ENCODE measurements around the gene TEDC2.

The TEDC2 gene

GRCh38 chr16:2466667-2467527 lies 7.0 kb downstream of the TEDC2 start:
- no peak for DNase-seq (ENCODE audit: low spot score)

- DNase-seq (ENCODE audit: low spot score) = no peak
These were observed 7.8 kb downstream of the TEDC2 start for GRCh38 chr16:2467528-2468232.

GRCh38 chr16:2468233-2468724 lies 8.4 kb downstream of the TEDC2 start:
- DNase-seq (ENCODE audit: low spot score) = no peak

- no peak for DNase-seq (ENCODE audit: low spot score)
These were observed 9.0 kb downstream of the TEDC2 start for GRCh38 chr16:2468725-2469398.

GRCh38 chr16:2469399-2470233 lies 9.7 kb downstream of the TEDC2 start:
- DNase-seq (ENCODE audit: low spot score) = no peak

- DNase-seq (ENCODE audit: low spot score) = no peak
These were observed 10.3 kb downstream of the TEDC2 start for GRCh38 chr16:2470234-2470601.

- peak; percentile 3 for DNase-seq (ENCODE audit: low spot score)
These were observed 10.7 kb downstream of the TEDC2 start for GRCh38 chr16:2470603-2471015.

GRCh38 chr16:2471016-2471652 lies 11.2 kb downstream of the TEDC2 start, which contains the start of gene NTN3:
NTN3 (plus strand) TSS chr16:2471297; CDS start chr16:2471702, 405 bp downstream.
- peak; percentile 39 for DNase-seq (ENCODE audit: low spot score)

- no peak for DNase-seq (ENCODE audit: low spot score)
These were observed 12.0 kb downstream of the TEDC2 start for GRCh38 chr16:2471653-2472487.

GRCh38 chr16:2472488-2472864 lies 12.6 kb downstream of the TEDC2 start:
- DNase-seq (ENCODE audit: low spot score) = no peak

GRCh38 chr16:2472885-2473445 lies 13.1 kb downstream of the TEDC2 start:
- no peak for DNase-seq (ENCODE audit: low spot score)

GRCh38 chr16:2473446-2473926 lies 13.6 kb downstream of the TEDC2 start:
- DNase-seq (ENCODE audit: low spot score) = no peak

GRCh38 chr16:2473999-2474876 lies 14.3 kb downstream of the TEDC2 start:
- DNase-seq (ENCODE audit: low spot score) = peak; percentile 73

GRCh38 chr16:2474877-2475412 lies 15.0 kb downstream of the TEDC2 start, which contains the start of gene TBC1D24:
TBC1D24 (plus strand) TSS chr16:2475127; CDS start chr16:2496149, 21,022 bp downstream.
- peak; percentile 86 for DNase-seq (ENCODE audit: low spot score)

- DNase-seq (ENCODE audit: low spot score) = peak; percentile 44
These were observed 15.8 kb downstream of the TEDC2 start for GRCh38 chr16:2475413-2476344.

- no peak for DNase-seq (ENCODE audit: low spot score)
These were observed 16.4 kb downstream of the TEDC2 start for GRCh38 chr16:2476345-2476720.

- no peak for DNase-seq (ENCODE audit: low spot score)
These were observed 16.8 kb downstream of the TEDC2 start for GRCh38 chr16:2476741-2477140.

All from hematopoietic multipotent progenitor cell treated with erythropoietin and hydrocortisone succinate and interleukin-3 and kit ligand, for 17 days (in vitro differentiated cells).